ENCODE data around the gene LMNTD2.

The LMNTD2 gene, protein sequence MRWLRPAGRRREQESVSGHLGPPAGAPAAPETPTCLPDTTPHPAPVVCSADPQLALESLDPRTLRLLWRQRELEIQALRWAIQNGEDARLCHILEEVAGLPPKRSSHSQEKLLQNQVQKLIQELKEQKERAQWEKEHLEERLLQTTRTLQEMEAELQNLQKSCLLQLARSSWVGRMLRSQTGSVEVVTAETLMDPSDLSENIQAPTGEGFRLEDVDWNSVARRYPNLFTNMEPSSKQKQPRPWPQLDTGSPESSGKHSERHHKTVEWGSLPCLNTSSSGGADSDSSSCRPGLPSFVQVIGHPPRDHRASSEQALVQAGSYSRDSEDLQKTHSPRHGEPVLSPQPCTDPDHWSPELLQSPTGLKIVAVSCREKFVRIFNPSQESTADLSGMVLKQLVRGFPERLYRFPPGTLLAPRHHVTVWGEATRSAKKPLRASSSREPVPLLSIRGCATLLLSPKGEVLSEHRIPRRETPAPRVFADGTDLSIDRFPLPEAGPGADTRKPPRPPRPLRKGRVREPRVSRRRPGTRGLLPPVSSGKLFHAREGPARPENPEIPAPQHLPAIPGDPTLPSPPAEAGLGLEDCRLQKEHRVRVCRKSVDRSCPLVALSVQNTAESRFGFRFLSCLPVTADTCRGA

DNA sequence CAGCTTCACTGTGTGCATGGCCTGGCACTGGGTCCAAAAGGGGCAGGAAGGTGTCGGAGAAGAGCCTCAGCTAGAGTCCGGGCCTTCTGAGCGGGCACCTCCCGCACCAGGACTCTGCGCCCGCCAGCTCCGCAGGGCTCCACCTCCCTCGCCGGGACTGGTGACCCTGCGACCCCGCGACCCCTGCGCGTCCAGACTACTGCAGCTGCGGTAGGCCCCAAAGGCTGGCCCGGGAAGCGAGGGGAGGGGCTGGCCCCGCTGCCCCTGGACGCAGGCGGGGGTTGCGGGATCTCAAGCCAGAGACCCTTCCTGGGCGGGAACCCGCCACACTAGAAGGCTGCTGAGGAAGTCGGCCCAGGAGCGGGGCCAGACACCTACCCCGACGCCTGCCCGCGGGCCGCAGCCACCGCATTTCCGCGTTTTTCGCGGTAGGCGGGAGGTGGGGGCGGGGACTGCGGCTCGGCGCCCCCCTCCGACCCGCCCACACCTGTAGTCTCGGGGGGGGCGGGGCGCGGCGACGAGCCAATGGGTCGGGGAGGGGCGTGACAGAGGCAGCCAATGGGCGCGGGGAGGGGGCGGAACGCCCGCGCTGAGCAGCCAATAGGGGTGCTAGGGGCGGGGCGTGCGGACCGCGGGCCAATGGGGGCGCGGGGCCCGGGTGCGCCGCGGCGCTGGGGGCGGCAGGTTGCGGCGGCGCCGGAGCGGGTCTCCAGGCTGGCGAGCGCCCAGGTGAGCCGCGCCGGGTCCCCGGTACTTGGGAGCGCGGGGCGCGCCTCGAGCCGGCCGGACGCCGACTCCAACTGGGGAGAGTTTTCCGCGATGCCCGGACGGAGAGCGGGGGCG is at the start of gene LMNTD2, which contains the start of gene RASSF7:
Gene LMNTD2 (minus strand): TSS at position 434 of the 843 bp plus-strand sequence. CDS start 22 bp downstream, at position 412.
Gene RASSF7 (plus strand): TSS at position 666 of the 843 bp plus-strand sequence. CDS start 799 bp downstream, outside the sequence.
- peak; percentile 99 for DNase-seq (ENCODE audit: low spot score)

- DNase-seq (ENCODE audit: low spot score): no peak
Observed at GRCh38 chr11:609341-609811, 48.8 kb upstream of the LMNTD2 start.

DNA sequence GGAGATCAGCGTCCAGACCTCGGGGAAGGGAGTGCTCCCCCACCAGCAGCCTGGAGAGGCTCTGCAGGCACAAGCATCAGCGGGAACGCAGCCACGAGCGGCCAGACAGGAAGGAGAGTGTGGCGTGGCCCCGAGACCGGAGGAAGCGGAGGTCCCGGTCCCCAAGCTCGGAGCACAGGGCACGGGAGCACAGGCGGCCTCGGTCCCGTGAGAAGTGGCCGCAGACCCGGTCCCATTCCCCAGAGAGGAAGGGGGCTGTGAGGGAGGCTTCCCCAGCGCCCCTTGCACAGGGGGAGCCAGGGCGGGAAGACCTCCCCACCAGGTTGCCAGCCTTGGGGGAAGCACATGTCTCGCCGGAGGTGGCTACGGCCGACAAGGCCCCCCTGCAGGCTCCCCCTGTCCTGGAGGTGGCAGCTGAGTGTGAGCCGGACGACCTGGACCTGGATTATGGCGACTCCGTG is 48.3 kb upstream of the LMNTD2 start:
- DNase-seq (ENCODE audit: low spot score): no peak

DNA sequence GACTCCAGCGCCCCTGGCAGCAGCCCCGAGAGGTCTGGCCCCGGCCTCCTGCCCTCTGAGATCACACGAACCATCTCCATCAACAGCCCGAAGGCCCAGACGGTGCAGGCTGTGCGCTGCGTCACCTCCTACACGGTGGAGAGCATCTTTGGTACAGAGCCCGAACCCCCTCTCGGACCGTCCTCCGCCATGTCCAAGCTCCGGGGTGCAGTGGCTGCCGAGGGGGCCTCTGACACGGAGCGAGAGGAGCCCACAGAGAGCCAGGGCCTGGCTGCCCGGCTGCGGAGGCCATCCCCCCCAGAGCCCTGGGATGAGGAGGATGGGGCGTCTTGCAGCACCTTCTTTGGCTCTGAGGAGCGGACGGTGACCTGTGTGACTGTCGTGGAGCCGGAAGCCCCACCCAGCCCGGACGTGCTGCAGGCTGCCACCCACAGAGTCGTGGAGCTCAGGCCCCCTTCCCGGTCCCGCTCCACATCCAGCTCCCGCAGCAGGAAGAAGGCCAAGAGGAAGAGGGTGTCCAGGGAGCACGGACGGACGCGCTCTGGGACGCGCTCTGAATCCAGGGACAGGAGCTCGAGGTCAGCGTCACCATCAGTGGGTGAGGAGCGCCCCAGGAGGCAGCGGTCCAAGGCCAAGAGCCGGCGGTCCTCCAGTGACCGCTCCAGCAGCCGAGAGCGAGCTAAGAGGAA is 47.6 kb upstream of the LMNTD2 start:
- no peak for DNase-seq (ENCODE audit: low spot score)

DNA sequence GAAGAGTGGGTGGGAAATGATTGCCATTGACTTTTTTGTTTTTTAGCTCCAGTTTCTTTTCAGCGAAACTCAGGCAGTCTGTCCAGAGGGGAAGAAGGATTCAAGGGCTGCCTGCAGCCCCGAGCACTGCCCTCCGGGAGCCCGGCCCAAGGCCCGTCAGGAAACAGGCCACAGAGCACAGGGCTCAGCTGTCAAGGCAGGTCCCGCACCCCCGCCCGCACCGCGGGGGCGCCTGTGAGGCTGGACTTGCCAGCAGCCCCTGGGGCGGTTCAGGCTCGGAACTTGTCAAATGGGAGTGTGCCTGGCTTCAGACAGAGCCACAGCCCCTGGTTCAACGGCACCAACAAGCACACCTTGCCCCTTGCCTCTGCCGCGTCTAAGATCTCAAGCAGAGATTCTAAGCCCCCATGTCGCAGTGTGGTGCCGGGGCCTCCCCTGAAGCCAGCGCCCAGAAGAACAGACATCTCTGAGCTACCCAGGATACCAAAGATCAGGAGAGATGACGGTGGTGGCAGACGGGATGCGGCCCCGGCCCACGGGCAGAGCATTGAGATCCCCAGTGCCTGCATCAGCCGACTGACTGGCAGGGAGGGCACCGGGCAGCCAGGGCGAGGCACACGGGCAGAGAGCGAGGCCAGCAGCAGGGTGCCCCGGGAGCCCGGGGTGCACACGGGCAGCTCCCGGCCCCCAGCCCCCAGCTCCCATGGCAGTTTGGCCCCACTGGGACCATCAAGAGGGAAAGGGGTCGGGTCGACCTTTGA is 46.7 kb upstream of the LMNTD2 start:
- no peak for DNase-seq (ENCODE audit: low spot score)

GRCh38 chr11:606245-606644 is 45.7 kb upstream of the LMNTD2 start:
- no peak for DNase-seq (ENCODE audit: low spot score)

DNA sequence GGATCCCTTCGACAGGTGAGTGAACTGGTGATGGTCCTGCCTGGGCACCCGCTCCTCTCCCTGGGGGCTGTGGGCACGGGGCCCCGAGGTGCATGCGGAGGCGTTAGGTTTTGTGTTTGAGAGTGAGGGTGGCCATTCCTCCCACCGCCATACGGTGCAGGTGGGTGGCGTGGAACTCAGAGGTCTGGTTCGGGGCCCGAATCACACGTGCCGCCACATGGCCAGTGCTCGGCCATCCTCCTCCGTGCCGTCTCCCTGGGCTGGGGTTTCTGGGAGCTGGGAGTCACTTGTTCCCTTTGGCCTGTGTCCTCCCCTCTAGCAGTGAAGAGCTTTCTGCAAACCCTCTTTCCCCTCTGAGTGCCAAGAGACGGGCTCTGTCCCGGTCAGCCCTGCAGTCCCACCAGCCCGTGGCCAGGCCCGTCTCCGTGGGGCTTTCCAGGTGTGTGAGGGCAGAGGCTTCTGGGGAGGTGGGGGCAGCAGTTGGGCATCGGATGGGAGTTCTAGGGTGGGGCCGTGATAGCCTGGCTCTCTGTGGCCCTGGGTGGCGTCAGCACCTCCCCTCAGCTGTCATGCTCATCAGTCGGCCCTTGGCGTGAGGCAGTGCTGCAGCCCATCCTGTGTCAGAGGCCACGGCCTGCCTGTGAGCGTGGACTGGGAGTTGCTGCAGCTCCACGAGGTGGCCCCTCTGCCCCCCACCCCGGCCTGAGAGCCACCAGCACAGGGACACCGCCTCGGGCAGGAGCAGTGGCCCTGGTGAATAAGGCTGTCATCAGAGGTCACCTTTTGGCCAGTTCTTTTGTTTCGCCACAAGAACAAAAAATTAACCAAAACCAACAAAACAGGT is 45.0 kb upstream of the LMNTD2 start:
- no peak for DNase-seq (ENCODE audit: low spot score)

DNA sequence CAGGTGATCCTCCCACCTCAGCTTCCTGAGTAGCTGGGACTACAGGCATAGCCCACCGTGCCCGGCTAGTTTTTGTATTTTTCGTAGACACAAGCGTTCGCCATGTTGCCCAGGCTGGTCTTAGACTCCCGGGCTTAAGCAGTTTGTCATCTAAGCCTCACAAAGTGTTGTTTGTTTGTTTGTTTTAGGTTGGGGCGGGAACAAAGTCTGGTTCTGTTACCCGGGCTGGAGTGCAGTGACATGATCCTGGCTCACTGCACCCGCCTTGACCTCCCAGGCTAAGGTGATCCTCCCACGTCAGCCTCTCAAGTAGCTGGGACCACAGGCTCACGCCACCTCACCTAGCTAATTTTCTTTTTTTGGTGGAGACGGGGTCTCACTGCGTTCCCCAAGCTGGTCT is 42.6 kb upstream of the LMNTD2 start:
- no peak for DNase-seq (ENCODE audit: low spot score)

DNA sequence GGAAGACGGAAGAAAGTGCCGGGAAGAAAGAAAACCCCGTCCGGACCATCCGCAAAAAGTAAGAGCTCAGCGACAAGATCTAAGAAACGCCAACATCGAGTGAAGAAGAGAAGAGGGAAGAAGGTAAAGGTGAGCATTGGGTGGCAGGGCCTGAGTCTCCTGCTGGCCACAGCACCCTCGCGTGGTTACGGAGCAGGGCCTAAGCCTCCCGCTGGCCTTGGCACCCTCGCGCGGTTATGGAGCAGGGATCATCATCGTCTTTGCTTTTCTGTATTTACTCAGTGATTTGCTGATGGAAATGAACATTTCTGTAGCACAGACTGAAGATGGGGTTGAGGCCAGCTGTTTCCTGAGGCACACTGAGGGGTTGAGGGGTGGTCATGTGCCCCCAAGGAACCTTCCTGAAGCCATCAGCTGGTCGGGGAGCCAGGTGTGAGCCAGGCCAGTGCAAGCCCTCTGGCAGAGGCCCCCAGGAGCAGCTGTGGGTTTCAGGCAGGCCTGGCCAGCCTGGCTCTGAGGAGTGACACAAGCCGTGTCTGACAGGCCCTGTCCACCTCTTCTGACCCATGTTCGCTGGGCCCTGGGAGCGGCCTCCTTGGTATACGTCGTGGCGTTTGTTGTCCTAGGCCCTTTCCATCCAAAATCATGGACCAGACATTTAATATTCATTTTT is 41.2 kb upstream of the LMNTD2 start:
- no peak for DNase-seq (ENCODE audit: low spot score)

DNA sequence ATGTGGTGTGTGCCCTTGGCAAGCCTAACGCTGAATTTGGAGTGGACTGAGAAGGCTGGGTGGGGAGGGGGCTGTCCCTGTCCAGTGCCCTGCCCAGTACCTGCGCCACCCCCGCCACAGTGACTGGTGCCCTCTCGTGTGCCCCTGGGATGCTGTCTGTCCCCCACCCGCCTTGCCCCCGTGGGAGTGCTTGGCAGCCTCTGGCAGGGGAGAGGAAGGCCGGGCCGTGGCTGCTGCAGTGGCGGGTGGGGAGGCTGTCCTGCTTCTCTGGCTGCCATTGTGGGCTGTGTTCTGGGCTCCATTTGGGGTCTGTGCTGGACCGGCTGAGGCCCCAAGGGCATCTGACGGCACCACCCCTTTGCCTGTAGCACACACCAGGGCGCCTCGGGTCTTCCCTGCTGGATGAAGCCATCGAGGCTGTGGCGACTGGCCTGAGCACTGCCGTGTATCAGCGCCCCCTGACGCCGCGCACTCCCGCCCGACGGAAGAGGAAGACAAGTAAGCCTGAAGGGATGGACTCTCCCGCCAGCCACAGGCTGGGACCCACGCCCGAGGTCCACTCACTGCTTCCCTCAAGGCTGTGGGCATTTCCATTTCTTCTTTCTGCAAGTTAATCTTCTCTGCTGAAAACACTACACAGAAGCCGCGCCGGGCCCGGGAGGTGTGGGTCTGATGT is 37.6 kb upstream of the LMNTD2 start:
- no peak for DNase-seq (ENCODE audit: low spot score)

DNA sequence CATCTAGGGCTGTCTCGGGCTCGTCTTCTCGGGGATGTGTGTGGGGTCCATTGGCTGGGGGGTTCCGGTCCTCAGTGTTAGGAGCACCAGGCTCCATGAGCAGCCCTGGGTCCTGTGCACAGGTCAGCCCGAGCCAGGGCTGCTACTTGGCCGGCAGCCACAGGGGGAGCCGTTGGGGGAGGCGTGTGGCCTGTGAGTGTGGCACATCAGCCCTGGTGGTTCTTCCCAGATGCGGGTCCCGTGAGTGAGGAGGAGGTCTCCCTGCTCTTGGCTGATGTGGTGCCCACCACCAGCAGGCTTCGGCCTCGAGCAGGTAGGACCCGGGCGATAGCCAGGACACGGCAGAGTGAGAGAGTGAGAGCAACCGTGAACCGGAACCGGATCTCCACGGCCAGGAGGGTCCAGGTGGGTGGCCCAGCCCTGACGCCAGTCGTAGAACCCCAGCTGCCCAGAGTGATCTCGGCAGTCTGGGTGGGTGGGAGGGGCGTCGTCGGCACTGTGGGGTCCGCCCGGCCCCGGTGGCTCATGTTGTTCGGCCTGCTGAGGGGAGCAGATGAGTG is 36.7 kb upstream of the LMNTD2 start:
- DNase-seq (ENCODE audit: low spot score): peak; percentile 54

GRCh38 chr11:596374-596773 is 35.8 kb upstream of the LMNTD2 start:
- DNase-seq (ENCODE audit: low spot score): no peak

GRCh38 chr11:595400-595799 is 34.9 kb upstream of the LMNTD2 start:
- no peak for DNase-seq (ENCODE audit: low spot score)

DNA sequence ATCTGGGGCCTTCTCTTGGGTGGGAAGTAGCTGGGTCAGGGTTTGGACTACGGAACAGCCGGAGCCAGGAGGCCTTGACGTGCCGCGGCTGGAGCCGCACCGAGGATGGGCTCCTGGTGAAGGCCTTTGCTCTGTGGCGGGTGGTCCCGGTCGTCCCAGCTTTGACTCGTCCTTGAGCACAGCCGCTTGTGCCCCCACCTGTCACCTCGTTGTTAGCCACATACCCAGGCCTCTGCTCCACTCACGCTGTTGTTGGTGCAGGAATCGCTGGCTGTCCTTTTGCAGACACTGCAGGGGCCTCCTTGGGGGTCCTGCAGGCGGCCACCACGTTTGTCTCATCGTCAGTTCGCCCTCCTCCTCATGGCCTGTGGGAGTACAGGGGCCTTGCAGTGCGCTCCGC is 32.8 kb upstream of the LMNTD2 start:
- no peak for DNase-seq (ENCODE audit: low spot score)

DNA sequence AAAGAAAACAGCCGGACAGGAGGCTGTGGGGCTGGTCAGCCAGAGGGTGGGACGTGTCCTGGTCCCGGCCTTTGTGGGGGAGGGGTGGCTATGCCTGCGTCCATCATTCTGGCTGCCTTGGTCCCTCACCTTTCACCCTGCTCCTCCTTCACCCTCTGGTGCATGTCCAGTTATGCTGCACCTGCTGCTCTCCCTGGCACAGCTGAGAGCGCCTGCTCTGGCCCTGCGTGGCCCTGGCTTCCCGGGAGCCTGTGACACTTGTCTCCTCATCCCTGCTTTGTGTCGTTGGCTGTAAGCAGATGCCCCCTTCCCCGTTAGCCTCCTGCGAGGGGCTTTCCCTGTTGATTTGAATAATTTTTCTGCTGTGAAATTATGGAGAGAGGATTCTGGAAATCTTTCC is 32.4 kb upstream of the LMNTD2 start:
- DNase-seq (ENCODE audit: low spot score): no peak

DNA sequence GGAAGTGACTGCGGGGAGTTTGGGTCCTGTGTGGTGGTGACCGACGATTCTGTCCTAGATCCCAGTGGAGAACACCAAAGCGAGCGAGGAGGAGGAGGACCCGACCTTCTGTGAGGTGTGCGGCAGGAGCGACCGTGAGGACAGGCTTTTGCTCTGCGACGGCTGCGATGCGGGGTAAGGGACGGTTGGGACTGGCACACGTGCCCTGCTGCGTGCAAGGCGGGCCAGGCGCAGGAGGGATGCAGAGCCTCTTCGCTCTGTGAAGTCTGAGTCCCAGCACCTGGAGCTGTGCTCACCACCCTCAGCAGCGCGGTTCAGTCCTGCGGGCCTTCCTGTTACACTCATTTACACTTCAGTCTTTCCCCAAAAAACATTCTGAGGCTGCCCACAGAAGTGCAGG is 32.0 kb upstream of the LMNTD2 start:
- DNase-seq (ENCODE audit: low spot score): no peak

DNA sequence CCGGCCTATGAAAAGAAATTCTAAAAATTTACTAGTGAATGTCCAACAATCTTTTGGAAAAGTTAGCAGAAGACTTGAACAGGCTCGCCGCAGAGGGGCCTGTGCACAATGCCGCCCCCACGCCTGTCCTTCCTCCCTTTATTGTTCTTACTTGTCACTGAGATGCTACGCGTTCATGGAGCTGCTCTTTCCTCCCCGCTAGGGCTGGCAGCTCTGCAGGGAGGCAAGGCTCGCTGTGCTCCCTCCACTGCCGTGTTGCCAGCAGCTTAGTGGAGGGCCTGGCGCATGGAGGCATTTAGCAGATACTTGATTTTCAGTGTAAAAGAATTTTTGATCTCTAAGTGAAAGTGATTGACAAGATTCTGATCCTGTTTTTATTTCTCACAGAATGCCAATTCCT is 30.5 kb upstream of the LMNTD2 start:
- DNase-seq (ENCODE audit: low spot score): no peak

GRCh38 chr11:589798-590197 is 29.3 kb upstream of the LMNTD2 start:
- no peak for DNase-seq (ENCODE audit: low spot score)

DNA sequence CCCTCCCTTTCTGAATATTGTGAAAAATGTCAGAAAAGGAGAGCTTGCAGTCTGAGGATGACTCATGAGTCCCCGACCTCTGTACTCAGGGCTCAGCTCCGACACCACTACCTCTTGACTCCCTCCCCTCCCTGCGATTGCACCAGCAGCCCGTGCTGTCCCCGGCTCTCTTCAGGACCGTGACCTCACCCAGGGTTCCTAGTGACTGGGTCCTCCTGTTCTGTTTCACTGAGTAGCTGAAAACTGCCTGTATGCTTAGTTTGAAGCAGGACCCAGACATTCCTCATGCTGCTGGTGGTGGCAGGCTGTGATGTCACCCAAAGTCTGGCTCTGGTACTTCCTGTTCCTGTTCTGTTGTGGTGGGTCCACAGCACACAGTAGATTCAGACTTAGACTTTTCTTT is 27.4 kb upstream of the LMNTD2 start:
- no peak for DNase-seq (ENCODE audit: low spot score)
